ENCODE data around the gene TAF13. TPM values are rescaled to one million over a fixed set of nuclear protein-coding genes. Genes with fewer than 3 reads are reported as not detected.

Gene TAF13
- total RNA-seq, 1 donor = 117 TPM

DNA sequence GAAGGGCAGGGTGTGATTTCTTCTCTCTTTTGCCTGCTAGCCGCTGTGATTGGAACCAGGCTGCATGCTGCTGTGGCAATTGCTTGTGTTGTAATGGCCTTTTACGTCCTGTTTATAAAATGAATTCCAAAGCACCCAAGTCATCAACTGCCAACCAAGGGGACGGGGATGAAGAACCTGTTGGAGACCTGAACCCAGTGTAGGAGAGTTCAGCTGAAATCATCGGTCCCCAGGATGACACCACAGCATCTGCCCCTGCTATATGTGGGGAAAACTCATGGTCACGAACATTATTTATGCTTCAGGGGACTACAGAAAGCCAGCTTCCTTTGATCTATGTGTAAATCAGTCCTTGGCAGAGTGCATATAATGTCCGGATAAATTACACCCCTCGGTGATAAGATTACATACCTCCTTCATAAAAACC lies 18.6 kb upstream of the TAF13 start:
- DNase-seq (ENCODE audit: low read depth) = peak; percentile 89
- no peak overlapping the region for H3K4me3 ChIP-seq (ENCODE audit: low read depth, low read length)
- TF ChIP-seq, protein P1, sequence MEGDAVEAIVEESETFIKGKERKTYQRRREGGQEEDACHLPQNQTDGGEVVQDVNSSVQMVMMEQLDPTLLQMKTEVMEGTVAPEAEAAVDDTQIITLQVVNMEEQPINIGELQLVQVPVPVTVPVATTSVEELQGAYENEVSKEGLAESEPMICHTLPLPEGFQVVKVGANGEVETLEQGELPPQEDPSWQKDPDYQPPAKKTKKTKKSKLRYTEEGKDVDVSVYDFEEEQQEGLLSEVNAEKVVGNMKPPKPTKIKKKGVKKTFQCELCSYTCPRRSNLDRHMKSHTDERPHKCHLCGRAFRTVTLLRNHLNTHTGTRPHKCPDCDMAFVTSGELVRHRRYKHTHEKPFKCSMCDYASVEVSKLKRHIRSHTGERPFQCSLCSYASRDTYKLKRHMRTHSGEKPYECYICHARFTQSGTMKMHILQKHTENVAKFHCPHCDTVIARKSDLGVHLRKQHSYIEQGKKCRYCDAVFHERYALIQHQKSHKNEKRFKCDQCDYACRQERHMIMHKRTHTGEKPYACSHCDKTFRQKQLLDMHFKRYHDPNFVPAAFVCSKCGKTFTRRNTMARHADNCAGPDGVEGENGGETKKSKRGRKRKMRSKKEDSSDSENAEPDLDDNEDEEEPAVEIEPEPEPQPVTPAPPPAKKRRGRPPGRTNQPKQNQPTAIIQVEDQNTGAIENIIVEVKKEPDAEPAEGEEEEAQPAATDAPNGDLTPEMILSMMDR (IDR thresholded peaks at IDR 0.05; ENCODE audit: insufficient read depth, low read depth, low read length) = no peak

GRCh38 chr1:109091839-109092193 lies 16.0 kb upstream of the TAF13 start:
- TF ChIP-seq, protein P1 (IDR thresholded peaks at IDR 0.05; ENCODE audit: insufficient read depth, low read depth, low read length) = no peak
- H3K4me3 ChIP-seq (ENCODE audit: low read depth, low read length) = peak overlapping the region; percentile 90
- peak; percentile 67 for DNase-seq (ENCODE audit: low read depth)

GRCh38 chr1:109091078-109091838 lies 15.5 kb upstream of the TAF13 start:
- TF ChIP-seq, protein P1 (IDR thresholded peaks at IDR 0.05; ENCODE audit: insufficient read depth, low read depth, low read length) = no peak
- H3K4me3 ChIP-seq (ENCODE audit: low read depth, low read length) = peak overlapping the region; percentile 90
- peak; percentile 78 for DNase-seq (ENCODE audit: low read depth)

DNA sequence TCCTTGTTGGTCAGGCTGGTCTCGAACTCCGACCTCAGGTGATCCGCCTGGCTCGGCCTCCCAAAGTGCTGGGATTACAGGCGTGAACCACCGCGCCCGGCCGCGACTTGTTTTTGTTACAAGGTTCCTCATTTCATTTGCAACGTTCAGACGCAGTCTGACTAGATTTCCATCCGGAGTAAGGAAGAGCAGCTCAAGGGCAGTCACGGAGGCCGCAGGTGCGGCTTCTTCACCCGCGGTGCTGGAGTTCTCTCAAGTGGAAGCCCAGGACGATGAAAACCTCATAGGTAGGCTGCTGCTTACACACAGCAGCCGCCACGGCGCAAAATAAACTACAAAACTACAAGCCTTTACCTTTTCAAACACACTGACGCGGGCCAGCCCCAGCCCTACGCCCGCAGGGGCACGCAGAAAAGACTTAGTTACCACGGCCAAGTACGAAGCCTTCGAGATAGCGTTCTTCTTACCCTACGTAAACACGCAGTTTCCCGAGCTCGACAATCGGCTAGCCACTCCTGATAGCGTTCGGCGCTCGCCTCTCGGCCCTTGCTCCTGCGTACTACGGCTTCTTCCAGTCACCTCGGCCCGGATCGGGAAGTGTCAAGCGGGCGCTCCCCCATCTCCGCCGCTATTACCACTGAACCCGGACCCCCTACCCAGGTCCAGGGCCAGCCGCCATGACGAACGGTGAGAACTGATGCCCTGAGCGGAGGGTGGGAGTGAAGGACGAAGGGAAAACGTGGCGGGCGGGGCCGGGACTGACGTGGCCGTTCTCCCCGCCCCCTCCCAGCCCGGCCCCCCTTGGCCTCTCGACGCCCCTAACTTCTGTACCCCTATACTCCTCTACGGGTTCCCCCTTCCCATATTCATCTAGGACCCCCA lies 14.6 kb upstream of the TAF13 start, which contains the start of gene TMEM167B:
Gene TMEM167B, plus strand, starts transcription at position 569 of the 882 bp plus-strand sequence. Its CDS starts 109 bp downstream, at position 678.
- peak; percentile 98 for DNase-seq (ENCODE audit: low read depth)
- TF ChIP-seq, protein P1 (IDR thresholded peaks at IDR 0.05; ENCODE audit: insufficient read depth, low read depth, low read length) = no peak
- H3K4me3 ChIP-seq (ENCODE audit: low read depth, low read length) = peak within 1 kb of the TSS; percentile 90

GRCh38 chr1:109089242-109090015 lies 13.6 kb upstream of the TAF13 start:
- peak; percentile 84 for DNase-seq (ENCODE audit: low read depth)
- TF ChIP-seq, protein P1 (IDR thresholded peaks at IDR 0.05; ENCODE audit: insufficient read depth, low read depth, low read length) = peak; percentile 81
- H3K4me3 ChIP-seq (ENCODE audit: low read depth, low read length) = peak overlapping the region; percentile 90

All from fibroblast of villous mesenchyme (primary cell).